Neural progenitor cell (in vitro differentiated cells): ENCODE results near the gene CXorf65. TPM values are rescaled to one million over a fixed set of nuclear protein-coding genes. Genes with fewer than 3 reads are reported as not detected.

Experiments
- DNase-seq: peaks from one replicate; pipeline ENCODE4 v3.0.0-alpha.2; 2016; ENCODE audit warnings: low spot score
- H2AFZ ChIP-seq: fragments of 200-600 bp; sonication (generic); replicated peaks from 2 replicates; pipeline ENCODE4 v1.6.1; 2016; ENCODE audit warnings: antibody characterized with exemption
- H3F3A ChIP-seq: fragments of 200-600 bp; sonication (generic); 2 replicates; pipeline ENCODE4 v1.6.1; 2016; ENCODE audit warnings: antibody characterized with exemption, low read depth
- H3K27ac ChIP-seq: fragments of 200-600 bp; sonication (generic); 2 replicates; pipeline ENCODE4 v1.5.1; 2016; ENCODE audit warnings: mild to moderate bottlenecking
- H3K27me3 ChIP-seq: fragments of 200-600 bp; sonication (generic); 2 replicates; pipeline ENCODE4 v1.6.1; 2016; ENCODE audit warnings: mild to moderate bottlenecking, moderate library complexity
- H3K36me3 ChIP-seq: fragments of 200-600 bp; sonication (generic); 2 replicates; pipeline ENCODE4 v1.5.1; 2016
- H3K4me1 ChIP-seq: fragments of 200-600 bp; sonication (generic); 2 replicates; pipeline ENCODE4 v1.6.1; 2016; ENCODE audit warnings: mixed run types
- H3K4me2 ChIP-seq: fragments of 200-600 bp; sonication (generic); 2 replicates; pipeline ENCODE4 v1.6.1; 2016
- H3K4me3 ChIP-seq: fragments of 200-600 bp; sonication (generic); 2 replicates; pipeline ENCODE4 v1.5.1; 2016
- H3K79me2 ChIP-seq: fragments of 200-600 bp; sonication (generic); 2 replicates; pipeline ENCODE4 v1.6.1; 2016; ENCODE audit warnings: low read depth
- H3K9ac ChIP-seq: fragments of 200-600 bp; sonication (generic); 2 replicates; pipeline ENCODE4 v1.6.1; 2016
- H3K9me3 ChIP-seq: fragments of 200-600 bp; sonication (generic); 2 replicates; pipeline ENCODE4 v1.5.1; 2016; ENCODE audit warnings: low read depth
- H4K20me1 ChIP-seq: fragments of 200-600 bp; sonication (generic); 2 replicates; pipeline ENCODE4 v1.6.1; 2016; ENCODE audit warnings: low read depth
- H3K27ac Mint-ChIP-seq: 3 replicates; pipeline ENCODE4 v1.8.0; 2021; ENCODE audit warnings: mixed read lengths
- H3K27me3 Mint-ChIP-seq: 2 replicates; pipeline ENCODE4 v1.8.0; 2022; ENCODE audit warnings: low read depth, mild to moderate bottlenecking, inconsistent platforms, moderate library complexity, mixed read lengths; ENCODE audit not compliant: insufficient read depth
- H3K36me3 Mint-ChIP-seq: 3 replicates; pipeline ENCODE4 v1.8.0; 2021; ENCODE audit warnings: mixed read lengths
- H3K4me1 Mint-ChIP-seq: 3 replicates; pipeline ENCODE4 v1.8.0; 2021; ENCODE audit warnings: mixed read lengths
- H3K4me3 Mint-ChIP-seq: 3 replicates; pipeline ENCODE4 v1.8.0; 2021; ENCODE audit warnings: mild to moderate bottlenecking, moderate library complexity, mixed read lengths
- H3K9me3 Mint-ChIP-seq: 3 replicates; pipeline ENCODE4 v1.8.0; 2020; ENCODE audit warnings: mixed read lengths
- EZH2 ChIP-seq: fragments of 200-600 bp; sonication (generic); IDR thresholded peaks from 2 replicates; pipeline ENCODE4 v1.6.1; 2017; ENCODE audit warnings: antibody characterized with exemption, mild to moderate bottlenecking, moderate library complexity
- EZH2phosphoT487 ChIP-seq: fragments of 200-600 bp; sonication (generic); IDR thresholded peaks from 2 replicates; pipeline ENCODE4 v1.6.1; 2017; ENCODE audit warnings: antibody characterized with exemption
- total RNA-seq: library from RNA; depleted of rRNA; stranded (reverse); fragments of >200 nt; gene quantifications from 2 replicates; pipeline ENCODE4 v1.2.3, GENCODE V29; 2015; ENCODE audit warnings: low replicate concordance
- TF ChIP-seq, protein P1 (sequence below): fragments of 200-600 bp; sonication (generic); IDR thresholded peaks from 2 replicates; pipeline ENCODE4 v1.5.1; 2017; ENCODE audit warnings: antibody characterized with exemption, mild to moderate bottlenecking

Gene CXorf65
- total RNA-seq, 1 donor from 2014 or later: not detected

DNA sequence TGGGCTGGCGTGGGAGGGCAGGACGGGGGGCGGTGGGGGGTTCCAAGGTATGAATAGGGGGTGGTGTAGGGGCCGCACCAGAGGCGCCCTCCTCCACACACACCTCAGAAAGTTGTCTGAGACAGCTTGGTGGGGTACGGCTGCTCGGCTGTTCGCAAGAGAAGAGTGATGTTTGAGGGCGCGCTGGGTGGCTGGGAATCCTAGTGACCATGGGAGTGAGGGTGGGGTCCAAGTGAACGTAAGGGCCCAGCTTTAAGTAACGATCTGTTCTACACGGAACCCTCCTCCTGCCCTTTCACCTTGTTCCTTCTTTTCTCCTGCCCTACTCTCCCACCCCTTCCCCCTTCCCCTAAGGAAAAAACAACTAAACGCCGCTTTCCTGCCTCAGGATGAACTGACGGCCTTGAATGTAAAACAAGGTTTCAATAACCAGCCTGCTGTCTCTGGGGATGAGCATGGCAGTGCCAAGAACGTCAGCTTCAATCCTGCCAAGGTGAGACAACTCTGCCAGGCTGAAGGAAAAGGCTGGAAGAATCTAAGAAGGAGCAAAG lies 12.5 kb upstream of the CXorf65 start:
- H3K27me3 ChIP-seq: peaks cover 11% of the 10 kb centered on the region
- Mint-ChIP-seq H3K4me1 (no peaks in the 10 kb centered on the region), H3K36me3 (peaks cover 16% of the 10 kb centered on the region), H3K27me3 (no peaks in the 10 kb centered on the region), H3K9me3 (peaks cover 5% of the 10 kb centered on the region), H3K4me3 (peak overlapping the region; percentile 87), H3K27ac (no peak overlapping the region)
- H3K79me2 ChIP-seq: peaks cover 15% of the 10 kb centered on the region
- H4K20me1 ChIP-seq: no peaks in the 10 kb centered on the region
- DNase-seq: no peak
- no peak for TF ChIP-seq EZH2phosphoT487
- H3K36me3 ChIP-seq: no peaks in the 10 kb centered on the region
- no peaks in the 10 kb centered on the region for H3K9me3 ChIP-seq
- H3K4me1 ChIP-seq: no peaks in the 10 kb centered on the region
- no peaks in the 10 kb centered on the region for H3F3A ChIP-seq
- H3K27ac ChIP-seq: no peak overlapping the region
- H3K4me3 ChIP-seq: peak overlapping the region; percentile 81
- H3K9ac ChIP-seq: peak overlapping the region; percentile 91
- H3K4me2 ChIP-seq: peak overlapping the region; percentile 77
- H2AFZ ChIP-seq: no peak overlapping the region

DNA sequence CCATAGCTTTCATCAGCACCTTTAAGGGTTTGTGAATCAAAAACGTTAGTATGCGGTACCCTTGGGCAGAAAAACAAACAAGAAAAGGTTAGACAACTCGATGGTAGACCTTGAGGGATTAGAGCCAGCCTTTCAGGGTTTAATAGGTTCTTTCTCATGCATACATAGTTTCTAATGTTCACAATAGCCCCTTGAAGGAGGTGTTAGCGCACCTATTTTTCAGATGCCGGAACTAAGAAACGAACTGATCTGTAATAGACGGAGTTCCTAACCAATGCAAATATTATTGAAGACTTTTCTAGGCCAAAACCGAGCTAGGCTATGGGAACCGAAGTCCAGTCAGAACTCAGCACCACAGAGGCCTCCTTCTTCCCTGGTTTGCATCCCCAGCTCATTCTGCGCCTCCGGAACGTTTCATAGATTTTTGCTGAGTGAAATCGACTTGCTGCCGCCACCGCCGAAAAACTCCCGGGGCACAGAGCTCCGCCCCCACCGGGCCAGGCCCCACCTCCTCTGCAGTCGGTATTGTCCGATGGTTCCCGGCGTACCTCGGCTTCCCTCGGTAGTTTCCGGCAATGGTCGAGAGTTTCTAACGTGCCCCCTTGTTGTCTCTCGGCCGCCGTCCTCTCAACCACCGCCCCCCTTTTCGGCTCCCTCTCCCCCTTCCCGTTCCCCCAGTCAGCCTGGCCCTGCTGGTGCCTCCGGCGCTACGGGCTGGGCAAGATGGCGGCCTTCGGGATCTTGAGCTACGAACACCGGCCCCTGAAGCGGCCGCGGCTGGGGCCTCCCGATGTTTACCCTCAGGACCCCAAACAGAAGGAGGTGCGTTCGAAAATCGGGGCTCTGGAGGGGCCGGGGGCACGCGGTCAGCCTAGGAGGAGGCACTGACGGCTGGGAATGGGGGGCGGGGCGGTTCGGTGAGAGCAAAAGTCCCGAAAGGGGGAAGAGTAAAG lies 11.8 kb upstream of the CXorf65 start, which contains the start of gene MED12:
Gene MED12, plus strand, starts transcription at position 565 of the 953 bp plus-strand sequence. Its CDS starts 159 bp downstream, at position 724.
- Histone ChIP-seq H3K27ac (no peak within 1 kb of the TSS), H3K4me1 (no peaks in the 10 kb centered on the region), H3K36me3 (no peaks in the 10 kb centered on the region), H3K79me2 (peaks cover 15% of the 10 kb centered on the region), H3K9ac (peak within 1 kb of the TSS; percentile 91), H3K4me2 (peak within 1 kb of the TSS; percentile 77), H3F3A (no peaks in the 10 kb centered on the region), H3K9me3 (no peaks in the 10 kb centered on the region), H4K20me1 (no peaks in the 10 kb centered on the region), H2AFZ (peak within 1 kb of the TSS; percentile 41), H3K4me3 (peak within 1 kb of the TSS; percentile 81), H3K27me3 (peaks cover 11% of the 10 kb centered on the region)
- DNase-seq: peak; percentile 92
- peaks cover 5% of the 10 kb centered on the region for H3K9me3 Mint-ChIP-seq
- TF ChIP-seq, protein P1, sequence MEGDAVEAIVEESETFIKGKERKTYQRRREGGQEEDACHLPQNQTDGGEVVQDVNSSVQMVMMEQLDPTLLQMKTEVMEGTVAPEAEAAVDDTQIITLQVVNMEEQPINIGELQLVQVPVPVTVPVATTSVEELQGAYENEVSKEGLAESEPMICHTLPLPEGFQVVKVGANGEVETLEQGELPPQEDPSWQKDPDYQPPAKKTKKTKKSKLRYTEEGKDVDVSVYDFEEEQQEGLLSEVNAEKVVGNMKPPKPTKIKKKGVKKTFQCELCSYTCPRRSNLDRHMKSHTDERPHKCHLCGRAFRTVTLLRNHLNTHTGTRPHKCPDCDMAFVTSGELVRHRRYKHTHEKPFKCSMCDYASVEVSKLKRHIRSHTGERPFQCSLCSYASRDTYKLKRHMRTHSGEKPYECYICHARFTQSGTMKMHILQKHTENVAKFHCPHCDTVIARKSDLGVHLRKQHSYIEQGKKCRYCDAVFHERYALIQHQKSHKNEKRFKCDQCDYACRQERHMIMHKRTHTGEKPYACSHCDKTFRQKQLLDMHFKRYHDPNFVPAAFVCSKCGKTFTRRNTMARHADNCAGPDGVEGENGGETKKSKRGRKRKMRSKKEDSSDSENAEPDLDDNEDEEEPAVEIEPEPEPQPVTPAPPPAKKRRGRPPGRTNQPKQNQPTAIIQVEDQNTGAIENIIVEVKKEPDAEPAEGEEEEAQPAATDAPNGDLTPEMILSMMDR: no peak
- no peak for TF ChIP-seq EZH2phosphoT487
- TF ChIP-seq EZH2: no peak
- H3K4me1 Mint-ChIP-seq: no peaks in the 10 kb centered on the region
- H3K27ac Mint-ChIP-seq: no peak within 1 kb of the TSS
- H3K36me3 Mint-ChIP-seq: peaks cover 16% of the 10 kb centered on the region
- peak within 1 kb of the TSS; percentile 87 for H3K4me3 Mint-ChIP-seq
- peaks cover 2% of the 10 kb centered on the region for H3K27me3 Mint-ChIP-seq

DNA sequence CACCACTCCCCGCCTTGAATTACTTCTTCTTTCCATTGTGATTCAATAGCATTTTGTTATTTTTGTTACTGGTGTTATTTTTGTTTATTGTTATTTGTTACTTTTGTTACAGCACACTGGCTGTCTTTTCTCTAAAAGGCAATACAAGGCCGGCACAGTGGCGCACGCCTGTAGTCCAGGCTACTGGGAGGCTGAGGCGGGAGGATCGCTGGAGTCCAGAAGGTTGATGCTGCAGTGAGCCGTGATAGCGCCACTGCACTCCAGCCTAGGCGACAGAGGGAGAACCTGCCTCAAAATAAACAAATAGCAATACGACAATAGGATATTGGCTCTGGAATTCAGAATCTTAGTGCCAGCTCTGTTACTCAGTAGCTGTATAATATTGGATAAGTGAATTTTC lies 10.8 kb upstream of the CXorf65 start:
- Histone ChIP-seq H3K4me2 (no peak overlapping the region), H3K9me3 (no peaks in the 10 kb centered on the region), H3K27ac (no peak overlapping the region), H4K20me1 (no peaks in the 10 kb centered on the region), H3K79me2 (peaks cover 15% of the 10 kb centered on the region), H3K36me3 (no peaks in the 10 kb centered on the region), H3K4me3 (no peak overlapping the region), H3K27me3 (peaks cover 11% of the 10 kb centered on the region), H3K9ac (no peak overlapping the region), H3F3A (no peaks in the 10 kb centered on the region), H2AFZ (no peak overlapping the region), H3K4me1 (no peaks in the 10 kb centered on the region)
- Mint-ChIP-seq H3K27ac (no peak overlapping the region), H3K36me3 (peaks cover 11% of the 10 kb centered on the region), H3K4me1 (no peaks in the 10 kb centered on the region), H3K27me3 (peaks cover 3% of the 10 kb centered on the region), H3K4me3 (no peak overlapping the region), H3K9me3 (peaks cover 5% of the 10 kb centered on the region)
- TF ChIP-seq EZH2 (no peak), EZH2phosphoT487 (no peak)
- TF ChIP-seq, protein P1: no peak
- no peak for DNase-seq
